Measurements from ENCODE around the gene DIPK1A.

The DIPK1A gene

GRCh38 chr1:92924501-92924900, 36.8 kb downstream of the DIPK1A start:
- peaks cover 5% of the 10 kb centered on the region for H3K4me1 Mint-ChIP-seq (ENCODE audit: low read depth)
- H3K27me3 Mint-ChIP-seq (ENCODE audit: low read depth): no peaks in the 10 kb centered on the region
- no peak overlapping the region for H3K4me3 Mint-ChIP-seq
- H3K9me3 Mint-ChIP-seq: peaks cover 6% of the 10 kb centered on the region
- H3K36me3 Mint-ChIP-seq (ENCODE audit: low read depth): peaks cover 13% of the 10 kb centered on the region
- H3K27ac Mint-ChIP-seq: no peak overlapping the region

GRCh38 chr1:92923664-92924063, 37.6 kb downstream of the DIPK1A start:
- no peaks in the 10 kb centered on the region for H3K27me3 Mint-ChIP-seq (ENCODE audit: low read depth)
- no peaks in the 10 kb centered on the region for H3K4me1 Mint-ChIP-seq (ENCODE audit: low read depth)
- no peak overlapping the region for H3K4me3 Mint-ChIP-seq
- H3K36me3 Mint-ChIP-seq (ENCODE audit: low read depth): peaks cover 8% of the 10 kb centered on the region
- no peak overlapping the region for H3K27ac Mint-ChIP-seq
- H3K9me3 Mint-ChIP-seq: peaks cover 6% of the 10 kb centered on the region

- Mint-ChIP-seq H3K9me3 (peaks cover 6% of the 10 kb centered on the region), H3K4me1 (ENCODE audit: low read depth) (peaks cover 2% of the 10 kb centered on the region), H3K27me3 (ENCODE audit: low read depth) (no peaks in the 10 kb centered on the region), H3K27ac (no peak overlapping the region), H3K4me3 (no peak overlapping the region), H3K36me3 (ENCODE audit: low read depth) (peaks cover 9% of the 10 kb centered on the region)
These were observed 38.8 kb downstream of the DIPK1A start for GRCh38 chr1:92922356-92923035.

- Mint-ChIP-seq H3K27ac (no peak overlapping the region), H3K36me3 (ENCODE audit: low read depth) (peaks cover 10% of the 10 kb centered on the region), H3K4me3 (no peak overlapping the region), H3K27me3 (ENCODE audit: low read depth) (no peaks in the 10 kb centered on the region), H3K4me1 (ENCODE audit: low read depth) (peaks cover 2% of the 10 kb centered on the region), H3K9me3 (peaks cover 6% of the 10 kb centered on the region)
These were observed 39.9 kb downstream of the DIPK1A start for GRCh38 chr1:92921031-92922023.

- Mint-ChIP-seq H3K27me3 (ENCODE audit: low read depth) (no peaks in the 10 kb centered on the region), H3K27ac (no peak overlapping the region), H3K36me3 (ENCODE audit: low read depth) (peaks cover 9% of the 10 kb centered on the region), H3K4me1 (ENCODE audit: low read depth) (peaks cover 2% of the 10 kb centered on the region), H3K9me3 (peaks cover 6% of the 10 kb centered on the region), H3K4me3 (no peak overlapping the region)
These were observed 44.4 kb downstream of the DIPK1A start for GRCh38 chr1:92916899-92917298.

- no peaks in the 10 kb centered on the region for H3K27me3 Mint-ChIP-seq (ENCODE audit: low read depth)
- no peak overlapping the region for H3K4me3 Mint-ChIP-seq
- H3K9me3 Mint-ChIP-seq: peaks cover 4% of the 10 kb centered on the region
- H3K27ac Mint-ChIP-seq: no peak overlapping the region
- H3K4me1 Mint-ChIP-seq (ENCODE audit: low read depth): peaks cover 4% of the 10 kb centered on the region
- peaks cover 9% of the 10 kb centered on the region for H3K36me3 Mint-ChIP-seq (ENCODE audit: low read depth)
These were observed 45.7 kb downstream of the DIPK1A start for GRCh38 chr1:92915547-92915946.

GRCh38 chr1:92913093-92913819, 48.0 kb downstream of the DIPK1A start:
- H3K27me3 Mint-ChIP-seq (ENCODE audit: low read depth): no peaks in the 10 kb centered on the region
- H3K4me3 Mint-ChIP-seq: no peak overlapping the region
- H3K4me1 Mint-ChIP-seq (ENCODE audit: low read depth): peaks cover 5% of the 10 kb centered on the region
- H3K27ac Mint-ChIP-seq: no peak overlapping the region
- H3K36me3 Mint-ChIP-seq (ENCODE audit: low read depth): peaks cover 10% of the 10 kb centered on the region
- no peaks in the 10 kb centered on the region for H3K9me3 Mint-ChIP-seq

- H3K4me1 Mint-ChIP-seq (ENCODE audit: low read depth): peaks cover 7% of the 10 kb centered on the region
- H3K9me3 Mint-ChIP-seq: no peaks in the 10 kb centered on the region
- no peaks in the 10 kb centered on the region for H3K27me3 Mint-ChIP-seq (ENCODE audit: low read depth)
- H3K27ac Mint-ChIP-seq: no peak overlapping the region
- no peak overlapping the region for H3K4me3 Mint-ChIP-seq
- peaks cover 12% of the 10 kb centered on the region for H3K36me3 Mint-ChIP-seq (ENCODE audit: low read depth)
These were observed 51.2 kb downstream of the DIPK1A start for GRCh38 chr1:92910081-92910480.

- H3K4me1 Mint-ChIP-seq (ENCODE audit: low read depth): peaks cover 11% of the 10 kb centered on the region
- no peaks in the 10 kb centered on the region for H3K27me3 Mint-ChIP-seq (ENCODE audit: low read depth)
- peaks cover 12% of the 10 kb centered on the region for H3K36me3 Mint-ChIP-seq (ENCODE audit: low read depth)
- H3K9me3 Mint-ChIP-seq: no peaks in the 10 kb centered on the region
- no peak overlapping the region for H3K4me3 Mint-ChIP-seq
- no peak overlapping the region for H3K27ac Mint-ChIP-seq
These were observed 51.9 kb downstream of the DIPK1A start for GRCh38 chr1:92909321-92909720.

- Mint-ChIP-seq H3K27me3 (ENCODE audit: low read depth) (no peaks in the 10 kb centered on the region), H3K27ac (peak overlapping the region; percentile 46), H3K4me1 (ENCODE audit: low read depth) (peaks cover 19% of the 10 kb centered on the region), H3K36me3 (ENCODE audit: low read depth) (peaks cover 12% of the 10 kb centered on the region), H3K4me3 (no peak overlapping the region), H3K9me3 (no peaks in the 10 kb centered on the region)
These were observed 53.1 kb downstream of the DIPK1A start for GRCh38 chr1:92907949-92908684.

- H3K36me3 Mint-ChIP-seq (ENCODE audit: low read depth): peaks cover 17% of the 10 kb centered on the region
- peaks cover 8% of the 10 kb centered on the region for H3K9me3 Mint-ChIP-seq
- H3K4me1 Mint-ChIP-seq (ENCODE audit: low read depth): peaks cover 20% of the 10 kb centered on the region
- no peaks in the 10 kb centered on the region for H3K27me3 Mint-ChIP-seq (ENCODE audit: low read depth)
- H3K27ac Mint-ChIP-seq: peak overlapping the region; percentile 4
- no peak overlapping the region for H3K4me3 Mint-ChIP-seq
These were observed 57.5 kb downstream of the DIPK1A start for GRCh38 chr1:92903765-92904164.

- Mint-ChIP-seq H3K9me3 (peaks cover 12% of the 10 kb centered on the region), H3K4me1 (ENCODE audit: low read depth) (peaks cover 15% of the 10 kb centered on the region), H3K36me3 (ENCODE audit: low read depth) (peaks cover 13% of the 10 kb centered on the region), H3K27ac (no peak overlapping the region), H3K27me3 (ENCODE audit: low read depth) (no peaks in the 10 kb centered on the region), H3K4me3 (no peak overlapping the region)
These were observed 58.9 kb downstream of the DIPK1A start for GRCh38 chr1:92902406-92902744.

GRCh38 chr1:92901699-92902405, 59.4 kb downstream of the DIPK1A start:
- peaks cover 12% of the 10 kb centered on the region for H3K9me3 Mint-ChIP-seq
- peaks cover 15% of the 10 kb centered on the region for H3K4me1 Mint-ChIP-seq (ENCODE audit: low read depth)
- peaks cover 13% of the 10 kb centered on the region for H3K36me3 Mint-ChIP-seq (ENCODE audit: low read depth)
- H3K4me3 Mint-ChIP-seq: no peak overlapping the region
- no peak overlapping the region for H3K27ac Mint-ChIP-seq
- no peaks in the 10 kb centered on the region for H3K27me3 Mint-ChIP-seq (ENCODE audit: low read depth)
